A549 (cell line): ENCODE data around the gene EXOC3. TPM values are rescaled to one million over a fixed set of nuclear protein-coding genes. Genes with fewer than 3 reads are reported as not detected.

Experiments
- ATAC-seq, 2 experiments: fragments of 200-7000 bp in 1 of 2; fragments of >200 bp in 1 of 2; cut with Nextera tagmentation in 1 of 2; cut with Tn5 transposase in 1 of 2; 3 replicates each; pipeline versions ENCODE4 v1.8.0 to v1.9.1; 2018 to 2020; ENCODE audit warnings: mild to moderate bottlenecking in 1 of 2, moderate library complexity in 1 of 2
- CTCF ChIA-PET: fragments of 300-600 bp; sonication (Branson Sonifier 250); formaldehyde crosslinking; extraction: SDS; loops from one replicate; lab custom pipeline; 2021; ENCODE audit warnings: antibody characterized with exemption, inconsistent platforms; lab: Yijun Ruan, JAX
- POLR2A ChIA-PET: fragments of 350-600 bp; formaldehyde crosslinking; extraction: SDS; loops from one replicate; lab custom pipeline; 2021; ENCODE audit warnings: antibody characterized with exemption, inconsistent platforms; lab: Yijun Ruan, JAX
- DNase-seq, 2 experiments: peaks; one replicate each; pipeline versions ENCODE4 v3.0.0 to v3.0.0-alpha.2; 2011 to 2016; ENCODE audit warnings: low read depth in 1 of 2, low spot score in 1 of 2
- FAIRE-seq: peaks from 2 replicates; lab custom pipeline; 2011; peaks lifted over from hg19 to GRCh38; lab: Jason Lieb, UNC
- H3K27ac ChIP-seq, 2 experiments: fragments of >200 bp; sonication (Bioruptor Twin); formaldehyde crosslinking; 3 replicates each; pipeline ENCODE4 v1.5.1; 2016 to 2017
- H3K4me1 ChIP-seq: fragments of >200 bp; sonication (Bioruptor Twin); formaldehyde crosslinking; 3 replicates; pipeline ENCODE4 v1.6.1; 2016
- H3K4me2 ChIP-seq: fragments of >200 bp; sonication (Bioruptor Twin); formaldehyde crosslinking; 3 replicates; pipeline ENCODE4 v1.6.1; 2016
- H3K4me3 ChIP-seq: fragments of >200 bp; sonication (Bioruptor Twin); formaldehyde crosslinking; 3 replicates; pipeline ENCODE4 v1.5.1; 2016
- H3K9me3 ChIP-seq: fragments of >200 bp; sonication (Bioruptor Twin); formaldehyde crosslinking; 3 replicates; pipeline ENCODE4 v1.6.1; 2016
- CBX8 ChIP-seq: fragments of 200-600 bp; sonication (generic); IDR thresholded peaks from 2 replicates; pipeline ENCODE4 v1.6.1; 2016
- CHD2 ChIP-seq: fragments of 150-350 bp; IDR thresholded peaks from 2 replicates; pipeline ENCODE4 v1.6.1; 2014; ENCODE audit warnings: low read length; ENCODE audit not compliant: partially characterized antibody
- EHF ChIP-seq: fragments of 250-450 bp; sonication (Bioruptor Pico); IDR thresholded peaks from 2 replicates; pipeline ENCODE4 v1.5.0; 2020; ENCODE audit warnings: mild to moderate bottlenecking
- EHMT2 ChIP-seq: fragments of 200-600 bp; sonication (generic); IDR thresholded peaks from 2 replicates; pipeline ENCODE4 v1.6.1; 2016; ENCODE audit warnings: antibody characterized with exemption, low read depth, mild to moderate bottlenecking, moderate library complexity
- ELK1 ChIP-seq: fragments of 150-350 bp; IDR thresholded peaks from 2 replicates; pipeline ENCODE4 v1.6.1; 2014; ENCODE audit warnings: low read depth, mild to moderate bottlenecking, low read length
- ESRRA ChIP-seq: fragments of 150-350 bp; IDR thresholded peaks from 2 replicates; pipeline ENCODE4 v1.6.1; 2014; ENCODE audit warnings: mild to moderate bottlenecking, low read length, borderline replicate concordance
- FOXS1 ChIP-seq: fragments of 250-450 bp; sonication (Bioruptor Pico); IDR thresholded peaks from 2 replicates; pipeline ENCODE4 v1.5.0; 2020; ENCODE audit warnings: mild to moderate bottlenecking, moderate library complexity
- HEYL ChIP-seq: fragments of 250-450 bp; sonication (Bioruptor Pico); IDR thresholded peaks from 2 replicates; pipeline ENCODE4 v1.8.0; 2021; ENCODE audit warnings: mild to moderate bottlenecking, moderate library complexity
- HOXA7 ChIP-seq: fragments of 250-450 bp; sonication (Bioruptor Pico); IDR thresholded peaks from 2 replicates; pipeline ENCODE4 v1.5.0; 2020; ENCODE audit warnings: mild to moderate bottlenecking, moderate library complexity
- HOXB5 ChIP-seq: fragments of 250-450 bp; sonication (Bioruptor Pico); IDR thresholded peaks from 2 replicates; pipeline ENCODE4 v1.5.0; 2020; ENCODE audit warnings: mild to moderate bottlenecking, moderate library complexity
- JUNB ChIP-seq: fragments of >200 bp; sonication (Bioruptor Twin); formaldehyde crosslinking; IDR thresholded peaks from 2 replicates; pipeline ENCODE4 v1.6.1; 2016
- KDM1A ChIP-seq: fragments of 200-600 bp; sonication (generic); IDR thresholded peaks from 2 replicates; pipeline ENCODE4 v1.6.1; 2016; ENCODE audit warnings: low read depth, mild to moderate bottlenecking
- MYC ChIP-seq: IDR thresholded peaks from 2 replicates; pipeline ENCODE4 v1.6.1; 2012; ENCODE audit warnings: mild to moderate bottlenecking, inconsistent platforms, low read length, improper control_type of control experiment, borderline replicate concordance
- NR3C1 ChIP-seq: fragments of >200 bp; sonication (Bioruptor Twin); formaldehyde crosslinking; IDR thresholded peaks from 3 replicates; pipeline ENCODE4 v1.6.1; 2017
- PBX3 ChIP-seq: IDR thresholded peaks from 2 replicates; pipeline ENCODE4 v1.6.1; 2012
- PHF8 ChIP-seq: fragments of 200-600 bp; sonication (generic); IDR thresholded peaks from 2 replicates; pipeline ENCODE4 v1.6.1; 2016; ENCODE audit warnings: low read depth, mild to moderate bottlenecking, antibody characterized with exemption, moderate library complexity, borderline replicate concordance
- POLR2A ChIP-seq: IDR thresholded peaks from 2 replicates; pipeline ENCODE4 v1.6.1; 2012; ENCODE audit warnings: mild to moderate bottlenecking, low read length
- RARB ChIP-seq: fragments of 250-450 bp; sonication (Bioruptor Pico); IDR thresholded peaks from 2 replicates; pipeline ENCODE4 v1.8.0; 2021; ENCODE audit warnings: mild to moderate bottlenecking, moderate library complexity
- RNF2 ChIP-seq: fragments of 200-600 bp; sonication (generic); IDR thresholded peaks from 2 replicates; pipeline ENCODE4 v1.6.1; 2016; ENCODE audit warnings: low read depth, mild to moderate bottlenecking, antibody characterized with exemption, moderate library complexity, borderline replicate concordance
- SREBF2 ChIP-seq: fragments of 450-650 bp; IDR thresholded peaks from 2 replicates; pipeline ENCODE4 v1.6.1; 2014; ENCODE audit warnings: mild to moderate bottlenecking, moderate library complexity
- TP53 ChIP-seq: fragments of 250-450 bp; sonication (Bioruptor Pico); IDR thresholded peaks from 2 replicates; pipeline ENCODE4 v1.5.0; 2021; ENCODE audit warnings: mild to moderate bottlenecking, moderate library complexity
- ZC3H11A ChIP-seq: fragments of 450-650 bp; IDR thresholded peaks from 2 replicates; pipeline ENCODE4 v1.6.1; 2014; ENCODE audit warnings: antibody characterized with exemption, mild to moderate bottlenecking
- ZFP36 ChIP-seq: fragments of 450-650 bp; IDR thresholded peaks from 2 replicates; pipeline ENCODE4 v1.6.1; 2014; ENCODE audit warnings: borderline replicate concordance; ENCODE audit not compliant: partially characterized antibody
- ZNF302 ChIP-seq: fragments of 250-450 bp; sonication (Bioruptor Pico); IDR thresholded peaks from 2 replicates; pipeline ENCODE4 v1.9.0; 2021; ENCODE audit warnings: inconsistent platforms, mild to moderate bottlenecking, moderate library complexity
- ZSCAN20 ChIP-seq: fragments of 250-450 bp; sonication (Bioruptor Pico); IDR thresholded peaks from 2 replicates; pipeline ENCODE4 v1.8.0; 2022; ENCODE audit warnings: mild to moderate bottlenecking, moderate library complexity
- WGBS: methylation state at CpG from one replicate; pipeline ENCODE4 v1.1.6; 2017; ENCODE audit errors: missing lambda C conversion rate; 5-methylcytosine and 5-hydroxymethylcytosine counted together
- polyA plus RNA-seq, 4 experiments: library from polyadenylated mRNA; depleted of rRNA in 3 of 4; stranded (reverse); fragments of >200 nt; fragmentation: RNase III in 1 of 4; extraction: RNeasy Plus Mini Kit Qiagen cat#74134 plus additional on column Dnase treatment in 1 of 4; gene quantifications; 2 replicates in 3 of 4; 3 replicates in 1 of 4; pipeline ENCODE4 v1.2.3, GENCODE V29; 2011 to 2017
- TF ChIP-seq, protein P1 (sequence below): fragments of 450-650 bp; IDR thresholded peaks from 2 replicates; pipeline ENCODE4 v1.6.1; 2014; ENCODE audit warnings: antibody characterized with exemption

The EXOC3 gene
- polyA plus RNA-seq, 2 of the 4 experiments (the other 2 are of a cell fraction): 20.0 to 33.6 TPM

DNA sequence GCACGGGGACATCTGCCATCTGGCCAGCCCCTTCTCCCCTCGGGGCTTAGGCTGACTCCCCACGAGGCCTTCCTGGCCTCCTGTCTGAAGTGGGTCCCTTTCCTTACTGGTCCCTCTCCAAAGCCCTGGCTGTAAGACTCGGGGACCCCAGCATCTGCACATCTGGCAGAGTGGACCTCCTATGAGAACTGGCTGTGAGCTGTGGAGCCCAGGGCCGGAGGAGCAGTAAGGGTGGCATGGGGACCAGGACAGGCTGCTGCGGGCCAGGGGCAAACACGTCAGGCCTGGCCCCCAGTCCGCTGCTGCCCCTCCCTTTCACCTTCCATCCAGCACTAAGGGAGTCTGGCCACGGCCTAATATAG, 33.8 kb downstream of the EXOC3 start:
- no peak overlapping the region for H3K4me3 ChIP-seq
- ChIA-PET POLR2A (no interaction called here), CTCF (interaction anchor here (1.1 kb wide), 1 partner anchor 16 kb away, joined by 3 read pairs; no protein-coding TSS in a partner anchor)

GRCh38 chr5:477247-477646, 34.3 kb downstream of the EXOC3 start:
- ChIA-PET POLR2A (no interaction called here), CTCF (interaction anchor here (0.7 to 1.1 kb wide), 2 partner anchors 16 to 160 kb away, joined by 3 read pairs; no protein-coding TSS in a partner anchor)
- WGBS: 46% methylated on average over 11 of the region's 19 CpGs

More for the DNA sequence above, 33.8 kb downstream of the EXOC3 start:
- no peak for FAIRE-seq
- no peak overlapping the region for H3K4me2 ChIP-seq
- DNase-seq: no peak
- no peaks in the 10 kb centered on the region for H3K9me3 ChIP-seq
- ATAC-seq: no peak
- TF ChIP-seq SREBF2 (no peak), ZC3H11A (no peak), POLR2A (no peak), RNF2 (no peak), CBX8 (no peak), ESRRA (no peak)
- no peak overlapping the region for H3K27ac ChIP-seq
- 37% methylated on average over 6 of the region's 9 CpGs for WGBS
- H3K4me1 ChIP-seq: peaks cover 10% of the 10 kb centered on the region

DNA sequence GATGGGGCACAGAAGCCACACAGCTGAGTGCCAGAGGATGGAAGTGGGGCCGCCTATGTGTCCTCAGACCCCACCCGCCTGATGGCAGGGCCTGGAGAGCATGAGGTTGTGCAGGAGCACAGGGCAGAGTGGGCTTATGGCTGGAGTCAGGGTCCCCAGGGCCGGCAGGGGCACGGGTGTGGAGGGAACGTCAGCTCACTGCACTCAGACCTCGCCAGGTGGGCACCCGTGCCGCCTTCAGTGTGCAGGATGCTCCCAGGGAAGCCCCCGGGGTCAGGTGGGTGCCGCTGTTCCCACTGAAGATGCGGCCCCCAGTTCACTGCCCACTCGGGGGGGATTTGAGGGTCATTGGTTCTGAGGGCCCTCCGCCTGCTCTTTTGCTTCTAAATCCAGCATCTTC, 34.9 kb downstream of the EXOC3 start:
- POLR2A ChIA-PET: no interaction called here
- no peak overlapping the region for H3K4me3 ChIP-seq

More at GRCh38 chr5:477247-477646, 34.3 kb downstream of the EXOC3 start:
- Histone ChIP-seq H3K4me3 (no peak overlapping the region), H3K4me1 (peaks cover 7% of the 10 kb centered on the region)
- TF ChIP-seq, protein P1, sequence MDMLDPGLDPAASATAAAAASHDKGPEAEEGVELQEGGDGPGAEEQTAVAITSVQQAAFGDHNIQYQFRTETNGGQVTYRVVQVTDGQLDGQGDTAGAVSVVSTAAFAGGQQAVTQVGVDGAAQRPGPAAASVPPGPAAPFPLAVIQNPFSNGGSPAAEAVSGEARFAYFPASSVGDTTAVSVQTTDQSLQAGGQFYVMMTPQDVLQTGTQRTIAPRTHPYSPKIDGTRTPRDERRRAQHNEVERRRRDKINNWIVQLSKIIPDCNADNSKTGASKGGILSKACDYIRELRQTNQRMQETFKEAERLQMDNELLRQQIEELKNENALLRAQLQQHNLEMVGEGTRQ: no peak
- TF ChIP-seq ZSCAN20 (CRISPR knock-in tag) (no peak), RARB (CRISPR knock-in tag) (no peak), EHMT2 (no peak), ZNF302 (CRISPR knock-in tag) (no peak), ZFP36 (no peak), POLR2A (no peak), JUNB (no peak)
- TF ChIP-seq, all 56 proteins: peak for 0
- no peak for DNase-seq
- Histone ChIP-seq H3K4me2 (no peak overlapping the region), H3K9me3 (no peaks in the 10 kb centered on the region), H3K27ac (no peak overlapping the region)
- no peak for FAIRE-seq
- ATAC-seq: no peak

GRCh38 chr5:478369-478981, 35.5 kb downstream of the EXOC3 start:
- ATAC-seq (no peak), DNase-seq (no peak), FAIRE-seq (no peak)
- H3K4me1 ChIP-seq: peaks cover 7% of the 10 kb centered on the region
- no peak overlapping the region for H3K27ac ChIP-seq
- CTCF ChIA-PET: no interaction called here
- no peaks in the 10 kb centered on the region for H3K9me3 ChIP-seq
- H3K4me3 ChIP-seq: no peak overlapping the region
- no peak overlapping the region for H3K4me2 ChIP-seq
- TF ChIP-seq HOXB5: no peak
- TF ChIP-seq CBX8: no peak
- TF ChIP-seq EHF: no peak
- no peak for TF ChIP-seq HOXA7 (CRISPR knock-in tag)
- TF ChIP-seq MYC: no peak
- no peak for TF ChIP-seq TP53 (CRISPR knock-in tag)
- TF ChIP-seq KDM1A: no peak
- no peak for TF ChIP-seq NR3C1
- no peak for TF ChIP-seq ELK1
- no peak for TF ChIP-seq JUNB
- TF ChIP-seq PHF8: no peak
- TF ChIP-seq FOXS1: no peak
- no peak for TF ChIP-seq HEYL (CRISPR knock-in tag)
- TF ChIP-seq PBX3: no peak
- TF ChIP-seq, all 56 proteins: peak for 0
- WGBS: 52% methylated on average over 11 of the region's 18 CpGs
- POLR2A ChIA-PET: no interaction called here

More for the DNA sequence above, 34.9 kb downstream of the EXOC3 start:
- no peaks in the 10 kb centered on the region for H3K9me3 ChIP-seq
- DNase-seq: no peak
- no peak for TF ChIP-seq CHD2
- no peak for TF ChIP-seq PHF8
- TF ChIP-seq, all 56 proteins: peak for 0
- CTCF ChIA-PET: interaction anchor here (0.7 to 1.1 kb wide), 2 partner anchors 15 to 161 kb away, joined by 3 read pairs; no protein-coding TSS in a partner anchor
- no peak for ATAC-seq
- H3K4me1 ChIP-seq: peaks cover 7% of the 10 kb centered on the region
- H3K4me2 ChIP-seq: no peak overlapping the region
- H3K27ac ChIP-seq: no peak overlapping the region
- 55% methylated on average over 11 of the region's 13 CpGs for WGBS
- no peak for FAIRE-seq
